Measurements from ENCODE around the gene ADD2. TPM values are rescaled to one million over a fixed set of nuclear protein-coding genes. Genes with fewer than 3 reads are reported as not detected.

ADD2 gene
- total and polyA plus RNA-seq, 2 experiments from 2014 or later = 4.7 to 40.0 TPM

DNA sequence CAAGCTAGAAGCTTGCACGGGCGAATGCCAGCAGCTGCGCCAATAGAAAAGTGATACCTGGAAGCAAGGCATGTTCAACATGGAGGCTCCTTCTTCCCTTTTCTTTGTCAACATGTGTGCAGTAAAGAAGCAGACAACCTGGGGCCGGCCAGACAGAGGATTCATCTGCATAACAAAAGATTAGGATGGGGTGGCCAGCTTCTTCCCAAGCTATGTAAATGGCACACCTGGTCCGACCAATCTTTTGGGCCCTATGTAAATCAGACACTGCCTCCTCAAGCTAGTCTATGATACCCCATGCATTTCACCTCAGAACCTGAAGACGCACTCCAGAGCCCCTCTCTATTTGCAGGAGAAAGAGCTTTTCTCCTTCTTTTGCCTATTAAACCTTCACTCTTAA, 148.0 kb downstream of the ADD2 start:
- no peaks in the 10 kb centered on the region for H3K27me3 ChIP-seq
- DNase-seq (ENCODE audit: low read depth in 1 of 2, low spot score in 1 of 2) = no peak
- no peaks in the 10 kb centered on the region for H3K9me3 ChIP-seq (ENCODE audit: low read depth)
- no peak overlapping the region for H3K27ac ChIP-seq
- no peaks in the 10 kb centered on the region for H3K4me1 ChIP-seq (ENCODE audit: low read depth)
- TF ChIP-seq, protein P1, sequence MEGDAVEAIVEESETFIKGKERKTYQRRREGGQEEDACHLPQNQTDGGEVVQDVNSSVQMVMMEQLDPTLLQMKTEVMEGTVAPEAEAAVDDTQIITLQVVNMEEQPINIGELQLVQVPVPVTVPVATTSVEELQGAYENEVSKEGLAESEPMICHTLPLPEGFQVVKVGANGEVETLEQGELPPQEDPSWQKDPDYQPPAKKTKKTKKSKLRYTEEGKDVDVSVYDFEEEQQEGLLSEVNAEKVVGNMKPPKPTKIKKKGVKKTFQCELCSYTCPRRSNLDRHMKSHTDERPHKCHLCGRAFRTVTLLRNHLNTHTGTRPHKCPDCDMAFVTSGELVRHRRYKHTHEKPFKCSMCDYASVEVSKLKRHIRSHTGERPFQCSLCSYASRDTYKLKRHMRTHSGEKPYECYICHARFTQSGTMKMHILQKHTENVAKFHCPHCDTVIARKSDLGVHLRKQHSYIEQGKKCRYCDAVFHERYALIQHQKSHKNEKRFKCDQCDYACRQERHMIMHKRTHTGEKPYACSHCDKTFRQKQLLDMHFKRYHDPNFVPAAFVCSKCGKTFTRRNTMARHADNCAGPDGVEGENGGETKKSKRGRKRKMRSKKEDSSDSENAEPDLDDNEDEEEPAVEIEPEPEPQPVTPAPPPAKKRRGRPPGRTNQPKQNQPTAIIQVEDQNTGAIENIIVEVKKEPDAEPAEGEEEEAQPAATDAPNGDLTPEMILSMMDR (IDR thresholded peaks at IDR 0.05; ENCODE audit: low read depth, low read length) = no peak
- no peaks in the 10 kb centered on the region for H3K36me3 ChIP-seq
- H3K4me3 ChIP-seq = no peak overlapping the region

DNA sequence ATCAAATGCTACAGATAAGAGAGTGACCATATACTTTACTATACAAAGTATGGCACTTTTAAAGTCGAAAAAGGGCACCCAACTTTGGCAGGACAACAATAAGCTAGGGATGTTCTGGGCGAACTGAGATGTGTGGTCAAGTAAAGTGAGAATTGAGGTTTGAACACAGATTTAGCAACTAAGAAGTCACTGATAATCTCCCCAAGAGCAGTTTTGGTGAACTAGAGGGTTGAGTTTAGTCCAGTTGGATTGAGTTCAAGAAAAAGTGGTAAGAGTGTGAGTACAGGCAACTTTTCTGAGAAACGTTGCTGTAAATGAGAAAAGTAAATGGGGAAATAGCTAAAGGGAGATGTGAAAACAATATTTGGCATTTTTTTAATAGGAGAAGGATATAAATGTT, 148.8 kb downstream of the ADD2 start:
- no peak overlapping the region for H3K4me3 ChIP-seq
- H3K27ac ChIP-seq = no peak overlapping the region
- H3K9me3 ChIP-seq (ENCODE audit: low read depth) = no peaks in the 10 kb centered on the region
- no peaks in the 10 kb centered on the region for H3K4me1 ChIP-seq (ENCODE audit: low read depth)
- H3K27me3 ChIP-seq = no peaks in the 10 kb centered on the region
- TF ChIP-seq, protein P1 (IDR thresholded peaks at IDR 0.05; ENCODE audit: low read depth, low read length) = no peak
- H3K36me3 ChIP-seq = no peaks in the 10 kb centered on the region
- DNase-seq (ENCODE audit: low read depth in 1 of 2, low spot score in 1 of 2) = no peak

DNA sequence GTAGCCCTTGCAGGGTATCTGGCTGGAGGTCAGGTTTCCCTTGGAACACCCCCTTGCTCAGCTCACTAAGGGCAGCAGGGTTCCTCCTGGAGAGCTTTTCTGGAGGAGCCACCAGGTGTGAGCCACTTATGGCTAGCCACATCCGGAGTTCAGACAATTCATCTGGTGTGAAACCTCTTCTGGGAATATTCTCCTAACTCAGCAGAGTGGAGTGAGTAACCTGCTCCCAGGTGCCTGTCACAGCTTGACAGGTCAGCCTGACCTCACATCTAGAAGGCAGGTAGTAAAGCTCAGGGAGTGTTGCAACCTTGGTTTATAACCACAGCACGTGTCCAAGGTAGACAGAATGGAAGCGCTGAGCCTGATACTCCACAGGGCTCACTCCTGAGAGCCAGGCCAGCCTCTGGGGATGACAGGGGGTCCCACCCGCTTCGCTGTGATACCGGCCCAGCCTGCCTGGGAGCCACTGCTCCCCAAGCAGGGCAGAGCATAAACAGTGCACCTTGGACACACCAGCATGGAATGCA, 151.8 kb downstream of the ADD2 start:
- Histone ChIP-seq H3K27ac (no peak overlapping the region), H3K4me1 (ENCODE audit: low read depth) (no peaks in the 10 kb centered on the region), H3K27me3 (no peaks in the 10 kb centered on the region), H3K4me3 (no peak overlapping the region), H3K9me3 (ENCODE audit: low read depth) (no peaks in the 10 kb centered on the region), H3K36me3 (no peaks in the 10 kb centered on the region)
- no peak for DNase-seq (ENCODE audit: low read depth in 1 of 2, low spot score in 1 of 2)
- TF ChIP-seq, protein P1 (IDR thresholded peaks at IDR 0.05; ENCODE audit: low read depth, low read length) = no peak

DNA sequence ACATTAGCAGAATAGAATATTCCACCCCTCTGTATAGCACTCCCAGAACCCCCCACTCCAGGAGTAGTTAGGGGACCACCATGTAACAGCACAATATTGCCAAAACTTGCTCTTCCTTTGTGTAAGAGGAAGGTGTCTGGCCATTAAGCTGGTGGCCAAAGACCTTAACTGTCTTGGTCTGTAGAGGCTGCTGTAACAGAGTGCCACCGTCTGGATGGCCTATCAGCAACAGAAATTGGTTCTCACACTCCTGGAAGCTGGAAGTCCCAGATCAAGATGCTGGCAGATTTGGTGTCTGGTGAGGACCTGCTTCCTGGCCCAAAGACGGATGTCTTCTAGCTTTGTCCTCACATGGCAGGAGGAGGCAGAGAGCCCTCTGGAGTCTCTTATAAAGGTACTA, 152.8 kb downstream of the ADD2 start:
- H3K4me3 ChIP-seq = no peak overlapping the region
- no peaks in the 10 kb centered on the region for H3K9me3 ChIP-seq (ENCODE audit: low read depth)
- H3K27ac ChIP-seq = no peak overlapping the region
- H3K27me3 ChIP-seq = no peaks in the 10 kb centered on the region
- DNase-seq (ENCODE audit: low read depth in 1 of 2, low spot score in 1 of 2) = no peak
- no peaks in the 10 kb centered on the region for H3K36me3 ChIP-seq
- H3K4me1 ChIP-seq (ENCODE audit: low read depth) = no peaks in the 10 kb centered on the region
- TF ChIP-seq, protein P1 (IDR thresholded peaks at IDR 0.05; ENCODE audit: low read depth, low read length) = no peak

DNA sequence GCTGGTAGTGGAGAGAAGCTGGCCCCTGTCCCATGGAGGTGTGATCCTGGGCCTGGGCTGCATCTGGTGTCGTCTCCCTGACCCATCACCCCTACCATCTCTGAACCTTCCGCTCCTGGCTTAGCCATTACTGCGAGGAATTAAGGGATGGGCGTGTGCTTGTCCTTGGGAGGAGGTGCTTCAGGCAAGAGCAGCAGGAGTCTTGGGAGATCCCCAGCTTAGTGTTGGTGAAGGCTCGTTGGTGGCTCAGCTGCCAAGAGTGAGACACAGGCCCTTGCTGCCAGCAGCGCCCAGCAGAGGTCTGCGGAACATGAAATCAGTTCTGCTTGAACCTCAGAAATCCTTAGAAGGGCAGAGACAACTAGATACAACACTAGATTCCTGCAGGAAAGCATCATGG, 154.5 kb downstream of the ADD2 start:
- H3K27me3 ChIP-seq = no peaks in the 10 kb centered on the region
- TF ChIP-seq, protein P1 (IDR thresholded peaks at IDR 0.05; ENCODE audit: low read depth, low read length) = no peak

DNA sequence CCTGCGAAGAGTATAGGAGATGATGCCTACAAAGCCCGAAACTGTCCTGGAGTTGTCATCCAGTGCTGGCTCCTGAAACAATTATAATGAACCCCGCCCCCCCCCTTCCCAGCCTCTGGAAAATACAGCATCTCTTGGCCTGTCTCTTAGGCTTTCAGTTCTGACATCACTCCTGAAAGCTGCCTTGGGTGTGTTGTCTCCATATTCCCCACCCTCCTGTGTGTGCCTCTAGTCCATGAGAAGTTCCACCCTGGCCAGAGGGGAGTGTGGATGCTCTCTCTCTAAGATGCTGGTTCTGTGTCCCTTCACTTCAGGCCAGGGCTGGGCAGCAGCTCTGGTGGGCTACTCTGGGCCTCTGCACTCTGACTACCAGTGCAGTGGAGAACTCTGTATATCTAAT, 155.4 kb downstream of the ADD2 start:
- H3K9me3 ChIP-seq (ENCODE audit: low read depth) = no peaks in the 10 kb centered on the region
- DNase-seq (ENCODE audit: low read depth in 1 of 2, low spot score in 1 of 2) = no peak
- H3K4me1 ChIP-seq (ENCODE audit: low read depth) = no peaks in the 10 kb centered on the region
- H3K27me3 ChIP-seq = no peaks in the 10 kb centered on the region
- no peak overlapping the region for H3K27ac ChIP-seq
- TF ChIP-seq, protein P1 (IDR thresholded peaks at IDR 0.05; ENCODE audit: low read depth, low read length) = no peak
- H3K4me3 ChIP-seq = no peak overlapping the region
- H3K36me3 ChIP-seq = no peaks in the 10 kb centered on the region

More for the DNA sequence above, 154.5 kb downstream of the ADD2 start:
- Histone ChIP-seq H3K4me1 (ENCODE audit: low read depth) (no peaks in the 10 kb centered on the region), H3K27ac (no peak overlapping the region), H3K36me3 (no peaks in the 10 kb centered on the region), H3K4me3 (no peak overlapping the region), H3K9me3 (ENCODE audit: low read depth) (no peaks in the 10 kb centered on the region)
- no peak for DNase-seq (ENCODE audit: low read depth in 1 of 2, low spot score in 1 of 2)

All from cardiac muscle cell (in vitro differentiated cells and primary cell).